ENCODE measurements around the gene CEP20.

DNA sequence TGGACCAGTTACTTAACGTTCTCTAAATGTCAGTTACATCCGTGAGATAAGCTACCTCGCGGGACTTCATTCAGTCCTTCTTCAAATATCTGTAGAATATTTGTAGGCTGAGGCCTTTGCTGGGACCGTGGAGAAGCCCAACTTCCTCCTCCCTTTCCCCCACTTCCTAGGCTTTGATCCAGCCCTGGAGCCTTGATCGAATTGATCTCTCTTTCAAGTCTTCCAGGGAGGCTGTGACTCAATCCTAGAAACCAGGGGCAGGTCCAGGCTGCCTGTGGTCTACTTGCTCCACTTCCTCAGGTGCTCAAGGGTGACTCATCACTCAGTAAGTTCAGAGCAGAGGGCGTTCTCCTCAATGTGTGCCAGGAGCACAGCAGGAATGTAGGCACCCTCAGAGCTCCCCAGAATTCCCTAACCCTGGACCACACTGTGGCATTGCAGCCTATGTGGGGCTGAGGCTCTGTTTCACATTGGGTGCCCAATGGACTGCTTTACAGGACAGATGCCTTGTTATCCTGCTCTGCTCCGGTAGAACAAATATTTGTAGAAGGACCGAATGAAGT lies 11.2 kb upstream of the CEP20 start:
- TF ChIP-seq POLR2A (IDR thresholded peaks at IDR 0.05), result no peak
- TF ChIP-seq, protein P1, sequence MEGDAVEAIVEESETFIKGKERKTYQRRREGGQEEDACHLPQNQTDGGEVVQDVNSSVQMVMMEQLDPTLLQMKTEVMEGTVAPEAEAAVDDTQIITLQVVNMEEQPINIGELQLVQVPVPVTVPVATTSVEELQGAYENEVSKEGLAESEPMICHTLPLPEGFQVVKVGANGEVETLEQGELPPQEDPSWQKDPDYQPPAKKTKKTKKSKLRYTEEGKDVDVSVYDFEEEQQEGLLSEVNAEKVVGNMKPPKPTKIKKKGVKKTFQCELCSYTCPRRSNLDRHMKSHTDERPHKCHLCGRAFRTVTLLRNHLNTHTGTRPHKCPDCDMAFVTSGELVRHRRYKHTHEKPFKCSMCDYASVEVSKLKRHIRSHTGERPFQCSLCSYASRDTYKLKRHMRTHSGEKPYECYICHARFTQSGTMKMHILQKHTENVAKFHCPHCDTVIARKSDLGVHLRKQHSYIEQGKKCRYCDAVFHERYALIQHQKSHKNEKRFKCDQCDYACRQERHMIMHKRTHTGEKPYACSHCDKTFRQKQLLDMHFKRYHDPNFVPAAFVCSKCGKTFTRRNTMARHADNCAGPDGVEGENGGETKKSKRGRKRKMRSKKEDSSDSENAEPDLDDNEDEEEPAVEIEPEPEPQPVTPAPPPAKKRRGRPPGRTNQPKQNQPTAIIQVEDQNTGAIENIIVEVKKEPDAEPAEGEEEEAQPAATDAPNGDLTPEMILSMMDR (IDR thresholded peaks at IDR 0.05), result no peak
- TF ChIP-seq POLR2AphosphoS5 (IDR thresholded peaks at IDR 0.05), result peak in 1 of 3 donors; percentile 23

All from transverse colon (tissue), 4 donors.